ENCODE results near the gene STYXL1.

GRCh38 chr7:76000566-76000965, 47.2 kb downstream of the STYXL1 start:
- TF ChIP-seq CTCF (IDR thresholded peaks at IDR 0.05; ENCODE audit: insufficient read depth, low read depth, low read length) (no peak), EZH2 (IDR thresholded peaks at IDR 0.05; ENCODE audit: insufficient read depth, low read length) (no peak)

Measured in astrocyte (in vitro differentiated cells and primary cell).